IPS-20b (cell line): ENCODE measurements around the gene PPM1M.

Source experiments
- H3K27ac ChIP-seq: one replicate; pipeline ENCODE4 v1.5.1; 2013; ENCODE audit warnings: low read length
- H3K27me3 ChIP-seq: 2 replicates; pipeline ENCODE4 v1.6.1; 2013; ENCODE audit warnings: mild to moderate bottlenecking, low read length, inconsistent platforms; ENCODE audit not compliant: insufficient read depth
- H3K36me3 ChIP-seq: 2 replicates; pipeline ENCODE4 v1.6.1; 2013; ENCODE audit warnings: low read depth, mild to moderate bottlenecking, inconsistent platforms, low read length, moderate library complexity; ENCODE audit not compliant: insufficient read depth
- H3K4me1 ChIP-seq: 2 replicates; pipeline ENCODE4 v1.6.1; 2013; ENCODE audit warnings: mild to moderate bottlenecking, control low read depth, inconsistent platforms, low read length, moderate library complexity; ENCODE audit not compliant: insufficient read depth
- H3K4me3 ChIP-seq: 2 replicates; pipeline ENCODE4 v1.5.1; 2013; ENCODE audit warnings: mild to moderate bottlenecking, low read length, inconsistent platforms
- H3K9ac ChIP-seq: 2 replicates; pipeline ENCODE4 v1.6.1; 2013; ENCODE audit warnings: low read depth, mild to moderate bottlenecking, inconsistent platforms, low read length, moderate library complexity
- H3K9me3 ChIP-seq: 2 replicates; pipeline ENCODE4 v1.6.1; 2013; ENCODE audit warnings: mild to moderate bottlenecking, low read depth, low read length, inconsistent platforms; ENCODE audit not compliant: insufficient read depth

PPM1M gene

GRCh38 chr3:52234516-52235447, 10.8 kb upstream of the PPM1M start:
- no peaks in the 10 kb centered on the region for H3K9me3 ChIP-seq

GRCh38 chr3:52236424-52236886, 9.1 kb upstream of the PPM1M start:
- Histone ChIP-seq H3K4me3 (peak overlapping the region; percentile 36; the same call in 1 of the 2 replicates), H3K27me3 (no peaks in the 10 kb centered on the region), H3K27ac (peak overlapping the region; percentile 14), H3K4me1 (peaks cover 31% of the 10 kb centered on the region), H3K9ac (no peak overlapping the region), H3K36me3 (0 out of 2 replicates have a peak, but pooled peaks cover 3% of the 10 kb centered on the region), H3K9me3 (no peaks in the 10 kb centered on the region)

More at GRCh38 chr3:52234516-52235447, 10.8 kb upstream of the PPM1M start:
- no peak overlapping the region for H3K9ac ChIP-seq
- H3K36me3 ChIP-seq = peaks cover 19% of the 10 kb centered on the region
- H3K4me1 ChIP-seq = peaks cover 18% of the 10 kb centered on the region
- H3K4me3 ChIP-seq = no peak overlapping the region
- H3K27ac ChIP-seq = no peak overlapping the region
- H3K27me3 ChIP-seq = no peaks in the 10 kb centered on the region

- Histone ChIP-seq H3K27me3 (no peaks in the 10 kb centered on the region), H3K9me3 (no peaks in the 10 kb centered on the region), H3K27ac (no peak overlapping the region), H3K36me3 (0 out of 2 replicates have a peak, but pooled peaks cover 3% of the 10 kb centered on the region), H3K9ac (peak overlapping the region; percentile 46; the same call in 1 of the 2 replicates), H3K4me1 (peaks cover 31% of the 10 kb centered on the region), H3K4me3 (peak overlapping the region; percentile 82)
These were observed 8.4 kb upstream of the PPM1M start for GRCh38 chr3:52237006-52237656.

GRCh38 chr3:52237657-52238172, 7.8 kb upstream of the PPM1M start:
- Histone ChIP-seq H3K9me3 (no peaks in the 10 kb centered on the region), H3K27ac (no peak overlapping the region), H3K4me3 (peak overlapping the region; percentile 82; the same call in 1 of the 2 replicates), H3K9ac (peak overlapping the region; percentile 46; the same call in 1 of the 2 replicates), H3K27me3 (no peaks in the 10 kb centered on the region), H3K4me1 (peaks cover 31% of the 10 kb centered on the region), H3K36me3 (0 out of 2 replicates have a peak, but pooled peaks cover 3% of the 10 kb centered on the region)

GRCh38 chr3:52238193-52238760, 7.3 kb upstream of the PPM1M start:
- peaks cover 1% of the 10 kb centered on the region; the same call in 1 of the 2 replicates for H3K27me3 ChIP-seq
- peak overlapping the region; percentile 82 for H3K4me3 ChIP-seq
- no peaks in the 10 kb centered on the region for H3K9me3 ChIP-seq
- H3K36me3 ChIP-seq = 0 out of 2 replicates have a peak, but pooled peaks cover 3% of the 10 kb centered on the region
- peak overlapping the region; percentile 88; the same call in 1 of the 2 replicates for H3K9ac ChIP-seq
- H3K4me1 ChIP-seq = peaks cover 31% of the 10 kb centered on the region
- no peak overlapping the region for H3K27ac ChIP-seq

GRCh38 chr3:52238761-52239701, 6.5 kb upstream of the PPM1M start, which contains the start of gene TWF2:
TSS of gene TWF2 (minus strand) at chr3:52239158. CDS start at chr3:52239016, 142 bp downstream.
- H3K36me3 ChIP-seq = 0 out of 2 replicates have a peak, but pooled peaks cover 3% of the 10 kb centered on the region
- H3K9ac ChIP-seq = peak within 1 kb of the TSS; percentile 88; the same call in 1 of the 2 replicates
- peaks cover 31% of the 10 kb centered on the region for H3K4me1 ChIP-seq
- no peak within 1 kb of the TSS for H3K27ac ChIP-seq
- no peaks in the 10 kb centered on the region for H3K9me3 ChIP-seq
- peaks cover 9% of the 10 kb centered on the region for H3K27me3 ChIP-seq
- H3K4me3 ChIP-seq = peak within 1 kb of the TSS; percentile 82

- H3K36me3 ChIP-seq = no peaks in the 10 kb centered on the region
- peak overlapping the region; percentile 54 for H3K27ac ChIP-seq
- H3K4me1 ChIP-seq = peaks cover 31% of the 10 kb centered on the region
- H3K9ac ChIP-seq = peak overlapping the region; percentile 88; the same call in 1 of the 2 replicates
- peak overlapping the region; percentile 82; the same call in 1 of the 2 replicates for H3K4me3 ChIP-seq
- no peaks in the 10 kb centered on the region for H3K9me3 ChIP-seq
- peaks cover 21% of the 10 kb centered on the region for H3K27me3 ChIP-seq
These were observed 5.3 kb upstream of the PPM1M start for GRCh38 chr3:52240059-52240885.

- Histone ChIP-seq H3K36me3 (no peaks in the 10 kb centered on the region), H3K27me3 (peaks cover 27% of the 10 kb centered on the region), H3K9me3 (no peaks in the 10 kb centered on the region), H3K4me3 (no peak overlapping the region), H3K9ac (peak overlapping the region; percentile 88; the same call in 1 of the 2 replicates), H3K4me1 (peaks cover 31% of the 10 kb centered on the region), H3K27ac (peak overlapping the region; percentile 54)
These were observed 4.6 kb upstream of the PPM1M start for GRCh38 chr3:52240886-52241370.

GRCh38 chr3:52242039-52242438, 3.5 kb upstream of the PPM1M start:
- H3K4me3 ChIP-seq = no peak overlapping the region
- H3K27ac ChIP-seq = no peak overlapping the region
- no peaks in the 10 kb centered on the region for H3K36me3 ChIP-seq
- H3K4me1 ChIP-seq = peaks cover 25% of the 10 kb centered on the region
- no peaks in the 10 kb centered on the region for H3K9me3 ChIP-seq
- peaks cover 38% of the 10 kb centered on the region for H3K27me3 ChIP-seq
- H3K9ac ChIP-seq = no peak overlapping the region
